HepG2 (cell line): Measurements from ENCODE around the gene GNG7. TPM values are rescaled to one million over a fixed set of nuclear protein-coding genes. Genes with fewer than 3 reads are reported as not detected.

ENCODE experiments used
- FOXA3 ChIP-seq: IDR thresholded peaks from 2 replicates; pipeline ENCODE4 v1.6.1; 2016; ENCODE audit warnings: missing genetic modification reagents, missing compliant biosample characterization
- HDAC6 ChIP-seq: fragments of 200-600 bp; sonication (generic); IDR thresholded peaks from 2 replicates; pipeline ENCODE4 v1.7.0; 2017; ENCODE audit warnings: mild to moderate bottlenecking, antibody characterized with exemption, low read length, low read depth
- JARID2 ChIP-seq: sonication (generic); formaldehyde crosslinking; IDR thresholded peaks from 2 replicates; pipeline ENCODE4 v1.8.1; 2023; ENCODE audit warnings: missing genetic modification reagents, inconsistent platforms; ENCODE audit not compliant: insufficient replicate concordance
- PRDM10 ChIP-seq: sonication (generic); formaldehyde crosslinking; IDR thresholded peaks from 2 replicates; pipeline ENCODE4 v1.4.0; 2020; ENCODE audit warnings: low read depth, missing genetic modification reagents
- REL ChIP-seq: sonication (generic); formaldehyde crosslinking; conservative IDR thresholded peaks from 2 replicates; pipeline ENCODE4 v1.8.0; 2022; ENCODE audit warnings: mild to moderate bottlenecking, missing genetic modification reagents, moderate library complexity
- ZNF318 ChIP-seq: sonication (generic); formaldehyde crosslinking; IDR thresholded peaks from 2 replicates; pipeline ENCODE4 v1.4.0; 2020; ENCODE audit warnings: mild to moderate bottlenecking, missing genetic modification reagents
- ZNF407 ChIP-seq: sonication (generic); formaldehyde crosslinking; IDR thresholded peaks from one replicate; pipeline ENCODE4 v1.5.1; 2020; ENCODE audit warnings: mild to moderate bottlenecking, missing genetic modification reagents; ENCODE audit errors: not compliant biosample characterization
- polyA plus RNA-seq, 8 experiments: library from polyadenylated mRNA; depleted of rRNA in 3 of 8; stranded (reverse) in 7 of 8; unstranded in 1 of 8; fragments of >200 nt; fragmentation: Illumina TruSeq in 4 of 8; extraction: Trizol in 4 of 8; gene quantifications; 2 replicates each; pipeline versions ENCODE4 v1.2.1 to v1.2.3, GENCODE V29; 2011 to 2016; ENCODE audit warnings: low read depth in 4 of 8, missing spikeins in 1 of 8, mixed read lengths in 1 of 8; ENCODE audit not compliant: insufficient read depth in 1 of 8
- total RNA-seq, 5 experiments: library from RNA; depleted of rRNA; stranded (reverse); fragments of >200 nt; fragmentation: Illumina TruSeq; extraction: Trizol; gene quantifications; 2 replicates each; pipeline ENCODE4 v1.2.3, GENCODE V29; 2016; ENCODE audit warnings: low read depth in 1 of 5

GNG7 gene
- total and polyA plus RNA-seq, 2 of the 13 experiments (the other 11 are each of a cell fraction or from before 2014, with no cell fraction given): 1.4 to 3.3 TPM

- TF ChIP-seq ZNF318 (CRISPR knock-in tag): no peak
- TF ChIP-seq JARID2 (CRISPR knock-in tag): no peak
- TF ChIP-seq PRDM10 (CRISPR knock-in tag): no peak; the same call in 1 of the 2 replicates
- peak; percentile 22; the same call in 1 of the 2 replicates for TF ChIP-seq FOXA3
- TF ChIP-seq HDAC6: no peak
- TF ChIP-seq REL: 0 out of 2 replicates have a peak, but pooled peaks have one; percentile 18
- TF ChIP-seq ZNF407 (CRISPR knock-in tag): no peak
Observed at GRCh38 chr19:2475702-2476450, 226.6 kb downstream of the GNG7 start, which contains the start of gene GADD45B (continued).
